SK-N-SH (cell line): ENCODE data around the gene FAM107A. TPM values are rescaled to one million over a fixed set of nuclear protein-coding genes. Genes with fewer than 3 reads are reported as not detected.

Experiments
- CTCF ChIA-PET: fragments of 300-600, 350-600 bp; formaldehyde crosslinking; extraction: SDS; loops from one replicate; lab custom pipeline; 2021; lab: Yijun Ruan, JAX
- POLR2A ChIA-PET: fragments of 350-600 bp; sonication (Branson Sonifier 250); formaldehyde crosslinking; extraction: SDS; loops from one replicate; lab custom pipeline; 2020; ENCODE audit warnings: antibody characterized with exemption, inconsistent platforms; lab: Yijun Ruan, JAX
- DNase-seq: peaks from one replicate; pipeline ENCODE4 v3.0.0; 2012
- H2AFZ ChIP-seq: fragments of 200-600 bp; sonication (generic); 2 replicates; pipeline ENCODE4 v1.8.1; 2016; ENCODE audit warnings: antibody characterized with exemption, mild to moderate bottlenecking, low read depth
- H3F3A ChIP-seq: fragments of 200-600 bp; sonication (generic); replicated peaks from 2 replicates; pipeline ENCODE3; 2016; ENCODE audit warnings: antibody characterized with exemption, mild to moderate bottlenecking; ENCODE audit not compliant: insufficient read depth
- H3K27ac ChIP-seq, 2 experiments: fragments of 200-500 bp in 1 of 2; fragments of 200-600 bp in 1 of 2; sonication (Bioruptor generic) in 1 of 2; sonication (generic), shearing (Covaris generic) in 1 of 2; 2 replicates each; pipeline versions ENCODE4 v1.5.1 to v1.6.1; 2014 to 2016; ENCODE audit warnings: low read depth in 2 of 2, inconsistent platforms in 1 of 2, low read length in 1 of 2, mild to moderate bottlenecking in 1 of 2, mixed read lengths in 1 of 2
- H3K27me3 ChIP-seq: fragments of 200-600 bp; sonication (generic), shearing (Covaris generic); 2 replicates; pipeline ENCODE4 v1.6.1; 2016; ENCODE audit warnings: mixed run types; ENCODE audit not compliant: insufficient read depth
- H3K36me3 ChIP-seq, 2 experiments: fragments of 200-500 bp in 1 of 2; fragments of 200-600 bp in 1 of 2; sonication (Bioruptor generic) in 1 of 2; sonication (generic) in 1 of 2; replicated peaks in 1 of 2; 2 replicates each; pipeline versions ENCODE3 to v1.5.1; 2014 to 2016; ENCODE audit warnings: low read length in 1 of 2, mild to moderate bottlenecking in 1 of 2; ENCODE audit not compliant: insufficient read depth in 2 of 2, control insufficient read depth in 1 of 2
- H3K4me1 ChIP-seq, 2 experiments: fragments of 200-500 bp in 1 of 2; fragments of 200-600 bp in 1 of 2; sonication (Bioruptor generic) in 1 of 2; sonication (generic), shearing (Covaris generic) in 1 of 2; 2 replicates each; pipeline versions ENCODE4 v1.5.1 to v1.6.1; 2014 to 2016; ENCODE audit warnings: low read depth in 1 of 2, low read length in 1 of 2, mixed run types in 1 of 2; ENCODE audit not compliant: insufficient read depth in 2 of 2, control insufficient read depth in 1 of 2
- H3K4me2 ChIP-seq: fragments of 200-600 bp; sonication (generic), shearing (Covaris generic); 2 replicates; pipeline ENCODE4 v1.6.1; 2017; ENCODE audit warnings: mixed run types
- H3K4me3 ChIP-seq, 2 experiments: fragments of 200-500 bp in 1 of 2; fragments of 200-600 bp in 1 of 2; sonication (Bioruptor generic) in 1 of 2; sonication (generic), shearing (Covaris generic) in 1 of 2; 2 replicates each; pipeline versions ENCODE4 v1.5.1 to v1.8.1; 2014 to 2016; ENCODE audit warnings: low read depth in 2 of 2, inconsistent platforms in 1 of 2, low read length in 1 of 2, mild to moderate bottlenecking in 1 of 2, mixed read lengths in 1 of 2, moderate library complexity in 1 of 2
- H3K79me2 ChIP-seq: fragments of 200-600 bp; sonication (generic); 2 replicates; pipeline ENCODE4 v1.8.1; 2017; ENCODE audit warnings: mild to moderate bottlenecking; ENCODE audit not compliant: insufficient read depth
- H3K9ac ChIP-seq: fragments of 200-600 bp; sonication (generic); 2 replicates; pipeline ENCODE4 v1.6.1; 2017; ENCODE audit warnings: mixed run types
- H3K9me2 ChIP-seq: fragments of 200-600 bp; sonication (generic); 2 replicates; pipeline ENCODE4 v1.6.1; 2017; ENCODE audit warnings: mixed run types
- H3K9me3 ChIP-seq: fragments of 200-600 bp; sonication (generic); 2 replicates; pipeline ENCODE4 v1.6.1; 2017; ENCODE audit warnings: mixed run types, mild to moderate bottlenecking, moderate library complexity
- H4K20me1 ChIP-seq: fragments of 200-600 bp; sonication (generic); 2 replicates; pipeline ENCODE4 v1.6.1; 2017; ENCODE audit warnings: mild to moderate bottlenecking, mixed run types; ENCODE audit not compliant: insufficient read depth
- CHD2 ChIP-seq: fragments of 150-350 bp; IDR thresholded peaks from 2 replicates; pipeline ENCODE4 v1.6.1; 2018; ENCODE audit warnings: low read length; ENCODE audit not compliant: partially characterized antibody
- CTCF ChIP-seq: fragments of 200-600 bp; sonication (generic); IDR thresholded peaks from 2 replicates; pipeline ENCODE4 v1.6.1; 2017; ENCODE audit warnings: antibody characterized with exemption, mild to moderate bottlenecking, moderate library complexity
- ELF1 ChIP-seq: IDR thresholded peaks from 2 replicates; pipeline ENCODE4 v1.4.0; 2012
- EP300 ChIP-seq, 2 experiments: IDR thresholded peaks; 2 replicates each; pipeline versions ENCODE4 v1.4.0 to v1.6.1; 2012; ENCODE audit warnings: borderline replicate concordance in 1 of 2, low read depth in 1 of 2, low read length in 1 of 2
- FOSL2 ChIP-seq: IDR thresholded peaks from 2 replicates; pipeline ENCODE4 v1.4.0; 2012; ENCODE audit warnings: low read depth, mild to moderate bottlenecking, moderate library complexity, borderline replicate concordance
- FOXJ3 ChIP-seq: sonication (generic); formaldehyde crosslinking; IDR thresholded peaks from 2 replicates; pipeline ENCODE4 v1.5.1; 2020; ENCODE audit warnings: mild to moderate bottlenecking, missing genetic modification reagents
- FOXM1 ChIP-seq: IDR thresholded peaks from 2 replicates; pipeline ENCODE4 v1.4.0; 2012; ENCODE audit warnings: low read depth, mild to moderate bottlenecking
- GABPA ChIP-seq: IDR thresholded peaks from 2 replicates; pipeline ENCODE4 v1.4.0; 2012; ENCODE audit warnings: low read depth, mild to moderate bottlenecking
- GATA2 ChIP-seq: sonication (generic); formaldehyde crosslinking; IDR thresholded peaks from 2 replicates; pipeline ENCODE4 v1.5.0; 2020; ENCODE audit warnings: mild to moderate bottlenecking, missing genetic modification reagents
- IRF3 ChIP-seq: fragments of 150-350 bp; IDR thresholded peaks from 2 replicates; pipeline ENCODE4 v1.6.1; 2016; ENCODE audit warnings: mild to moderate bottlenecking, low read depth, low read length
- JUND ChIP-seq: IDR thresholded peaks from 2 replicates; pipeline ENCODE4 v1.4.0; 2012
- MAX ChIP-seq: IDR thresholded peaks from 2 replicates; pipeline ENCODE4 v1.4.0; 2012; ENCODE audit warnings: low read depth
- NFIC ChIP-seq: IDR thresholded peaks from 2 replicates; pipeline ENCODE4 v1.4.0; 2012; ENCODE audit warnings: borderline replicate concordance
- NRF1 ChIP-seq: IDR thresholded peaks from 2 replicates; pipeline ENCODE4 v1.6.1; 2012; ENCODE audit warnings: low read depth, mild to moderate bottlenecking, low read length
- PBX3 ChIP-seq: IDR thresholded peaks from 2 replicates; pipeline ENCODE4; 2012
- POLR2AphosphoS5 ChIP-seq: IDR thresholded peaks from 2 replicates; pipeline ENCODE4 v1.6.1; 2012; ENCODE audit warnings: low read depth, low read length
- RXRA ChIP-seq: IDR thresholded peaks from 2 replicates; pipeline ENCODE4 v1.4.0; 2012; ENCODE audit warnings: low read depth, mild to moderate bottlenecking, borderline replicate concordance
- SMC3 ChIP-seq: IDR thresholded peaks from 2 replicates; pipeline ENCODE4 v1.6.1; 2012; ENCODE audit warnings: low read depth, low read length, improper control_type of control experiment
- TEAD4 ChIP-seq: IDR thresholded peaks from 2 replicates; pipeline ENCODE4 v1.4.0; 2012; ENCODE audit warnings: mild to moderate bottlenecking, borderline replicate concordance; ENCODE audit not compliant: insufficient read depth
- WGBS: methylation state at CpG from one replicate; pipeline ENCODE4 v1.1.6; 2017; ENCODE audit warnings: low lambda C conversion rate; 5-methylcytosine and 5-hydroxymethylcytosine counted together
- polyA plus RNA-seq, 3 experiments: library from polyadenylated mRNA; depleted of rRNA; stranded (reverse); fragments of >200 nt; gene quantifications; 2 replicates each; pipeline ENCODE4 v1.2.3, GENCODE V29; 2012

The FAM107A gene
- polyA plus RNA-seq, 1 of the 3 experiments (the other 2 are of a cell fraction), result 0.02 TPM

GRCh38 chr3:58559586-58559985 is 17.6 kb downstream of the FAM107A start:
- peaks cover 0 to 6% of the 10 kb centered on the region in 2 experiments; a peak in 1 of 4 replicates for H3K4me1 ChIP-seq
- H3K27ac ChIP-seq, result no peak overlapping the region
- no peaks in the 10 kb centered on the region for H4K20me1 ChIP-seq
- no peaks in the 10 kb centered on the region for H3K9me2 ChIP-seq
- POLR2A ChIA-PET, result no interaction called here
- H3K4me3 ChIP-seq, result no peak overlapping the region
- CTCF ChIA-PET, result interaction anchor here (0.9 to 7.4 kb wide), 6 partner anchors 8 to 90 kb away, joined by 3 to 67 read pairs (median 4); no protein-coding TSS in a partner anchor
- H3F3A ChIP-seq, result no peaks in the 10 kb centered on the region
- H3K36me3 ChIP-seq, result no peaks in the 10 kb centered on the region
- WGBS, result 92% methylated on average over 4 of the region's 5 CpGs
- H3K9me3 ChIP-seq, result no peaks in the 10 kb centered on the region
- H3K27me3 ChIP-seq, result no peaks in the 10 kb centered on the region
- H3K9ac ChIP-seq, result no peak overlapping the region
- H3K79me2 ChIP-seq, result no peaks in the 10 kb centered on the region
- TF ChIP-seq RXRA (no peak), NFIC (no peak), FOXJ3 (CRISPR knock-in tag) (no peak), FOSL2 (no peak), NRF1 (no peak), POLR2AphosphoS5 (no peak), GATA2 (no peak), FOXM1 (no peak), ELF1 (no peak), IRF3 (no peak), CTCF (no peak), PBX3 (no peak), SMC3 (no peak), EP300 (IDR thresholded peaks at IDR 0.05; ENCODE audit: borderline replicate concordance in 1 of 2, low read depth in 1 of 2, low read length in 1 of 2) (no peak), MAX (no peak), TEAD4 (no peak), CHD2 (no peak), JUND (no peak), GABPA (no peak)
- no peak overlapping the region for H2AFZ ChIP-seq
- H3K4me2 ChIP-seq, result no peak overlapping the region
- DNase-seq, result no peak
